NAMALWA (cell line): Measurements from ENCODE around the gene KBTBD13.
"Not testable (repeated sequence)": the region's sequence is repeated elsewhere in the genome, so short reads cannot be mapped to it uniquely, and the experiment has no call there.

Source experiments
- DNase-seq: peaks from one replicate; pipeline ENCODE4 v3.0.0-alpha.2; 2015; ENCODE audit warnings: low spot score

Gene KBTBD13

GRCh38 chr15:65089206-65089824 lies 12.8 kb downstream of the KBTBD13 start:
- no peak for DNase-seq

- DNase-seq, result no peak
These were observed 15.6 kb downstream of the KBTBD13 start for GRCh38 chr15:65091946-65092770.

GRCh38 chr15:65092911-65093792 lies 16.6 kb downstream of the KBTBD13 start:
- DNase-seq, result no peak

GRCh38 chr15:65093793-65094170 lies 17.2 kb downstream of the KBTBD13 start:
- not testable (repeated sequence) for DNase-seq

- no peak for DNase-seq
These were observed 17.9 kb downstream of the KBTBD13 start for GRCh38 chr15:65094294-65094995.

- DNase-seq, result no peak
These were observed 18.6 kb downstream of the KBTBD13 start for GRCh38 chr15:65095011-65095746.

GRCh38 chr15:65095747-65096104 lies 19.2 kb downstream of the KBTBD13 start:
- DNase-seq, result no peak

- no peak for DNase-seq
These were observed 20.2 kb downstream of the KBTBD13 start for GRCh38 chr15:65096481-65097385.

- no peak for DNase-seq
These were observed 21.2 kb downstream of the KBTBD13 start for GRCh38 chr15:65097651-65098263.

- no peak for DNase-seq
These were observed 22.8 kb downstream of the KBTBD13 start for GRCh38 chr15:65099336-65099735.

GRCh38 chr15:65099801-65100200 lies 23.3 kb downstream of the KBTBD13 start:
- DNase-seq, result not testable (repeated sequence)

- no peak for DNase-seq
These were observed 23.9 kb downstream of the KBTBD13 start for GRCh38 chr15:65100442-65100841.

GRCh38 chr15:65101411-65101890 lies 24.9 kb downstream of the KBTBD13 start:
- DNase-seq, result peak; percentile 59

- DNase-seq, result no peak
These were observed 25.6 kb downstream of the KBTBD13 start for GRCh38 chr15:65101891-65102708.

GRCh38 chr15:65102912-65103311 lies 26.4 kb downstream of the KBTBD13 start:
- no peak for DNase-seq

GRCh38 chr15:65105038-65105437 lies 28.5 kb downstream of the KBTBD13 start:
- no peak for DNase-seq

GRCh38 chr15:65106011-65106590 lies 29.6 kb downstream of the KBTBD13 start:
- DNase-seq, result no peak

- DNase-seq, result no peak
These were observed 34.2 kb downstream of the KBTBD13 start for GRCh38 chr15:65110676-65111292.
